Heart right ventricle (tissue), 16 donors: ENCODE results near the gene NPAS4. TPM values are rescaled to one million over a fixed set of nuclear protein-coding genes. Genes with fewer than 3 reads are reported as not detected.
"Not testable (repeated sequence)": the region's sequence is repeated elsewhere in the genome, so short reads cannot be mapped to it uniquely, and the experiment has no call there.

ENCODE experiments used
- ATAC-seq, 8 donors: fragments of 200-7000 bp; cut with Tn5 transposase; one replicate each; pipeline ENCODE4 v1.9.1; 2020; ENCODE audit warnings: mild to moderate bottlenecking in 8 of 8, moderate library complexity in 8 of 8, moderate number of reproducible peaks in 1 of 8
- DNase-seq, 2 donors: peaks; one replicate each; pipeline ENCODE4 v3.0.0-alpha.2; 2020
- H3K27ac ChIP-seq, 10 donors: fragments of 200-600 bp; sonication (generic) in 2 of 10; one replicate each; pipeline versions ENCODE4 v1.5.0 to v1.8.0; 2020 to 2022; ENCODE audit warnings: mild to moderate bottlenecking in 3 of 10
- H3K27me3 ChIP-seq, 7 donors: fragments of 200-600 bp; one replicate each; pipeline ENCODE4 v1.8.0; 2021 to 2022; ENCODE audit warnings: mild to moderate bottlenecking in 2 of 7
- H3K36me3 ChIP-seq, 9 donors: fragments of 200-600 bp; sonication (generic) in 1 of 9; one replicate each; pipeline versions ENCODE4 v1.5.0 to v1.8.0; 2020 to 2022; ENCODE audit warnings: mild to moderate bottlenecking in 2 of 9
- H3K4me1 ChIP-seq, 9 donors: fragments of 200-600 bp; sonication (generic) in 1 of 9; one replicate each; pipeline versions ENCODE4 v1.5.0 to v1.8.0; 2020 to 2022; ENCODE audit warnings: mild to moderate bottlenecking in 4 of 9
- H3K4me3 ChIP-seq, 10 donors: fragments of 200-600 bp; sonication (generic) in 2 of 10; one replicate each; pipeline versions ENCODE4 v1.5.0 to v1.8.0; 2020 to 2022; ENCODE audit warnings: mild to moderate bottlenecking in 7 of 10, moderate library complexity in 2 of 10
- H3K9me3 ChIP-seq, 11 donors: fragments of 200-600 bp in 10 of 11; sonication (generic) in 2 of 11; one replicate each; pipeline versions ENCODE4 v1.5.0 to v1.8.0; 2013 to 2022; ENCODE audit warnings: mild to moderate bottlenecking in 2 of 11, control low read depth in 1 of 11, moderate library complexity in 1 of 11
- WGBS, 2 donors: extraction: QIAGEN DNeasy Blood & Tissue Kit; methylation state at CpG; one replicate each; pipeline ENCODE4 v1.1.7; 2013; ENCODE audit warnings: inconsistent platforms in 1 of 2; 5-methylcytosine and 5-hydroxymethylcytosine counted together
- intact Hi-C, 10 donors: fragments of 100-400 bp; cut with DNase I; formaldehyde crosslinking; loops; one replicate each; pipeline versions ENCODE4 v1.11.1 to v1.14.2; 2022
- long read RNA-seq, 3 donors: library from polyadenylated mRNA; unstranded; transcript quantifications; one replicate each; pipeline ENCODE4 v2.0.0, GENCODE V29; 2020 to 2021
- polyA plus RNA-seq, 2 donors: library from polyadenylated mRNA; stranded (reverse); fragments of 200-250 nt; gene quantifications; one replicate each; pipeline ENCODE4 v1.2.3, GENCODE V29; 2013
- total RNA-seq, 10 donors: library from RNA; stranded (reverse); fragmentation: NEBNext Ultra II Directional in 3 of 10; extraction: Animal tissue kit (Norgen Biotek cat#: 25700) in 3 of 10; gene quantifications; one replicate each; pipeline versions ENCODE4 v1.2.1 to v1.2.4, GENCODE V29; 2021 to 2023
- TF ChIP-seq, protein P1 (sequence below), 9 donors: fragments of 200-600 bp; sonication (generic) in 2 of 9; IDR thresholded peaks; one replicate each; pipeline versions ENCODE4 v1.5.0 to v1.8.0; 2021 to 2022; ENCODE audit warnings: antibody characterized with exemption in 9 of 9, mild to moderate bottlenecking in 5 of 9, moderate library complexity in 1 of 9
- donor health status: Arrhythmogenic right ventricular cardiomyopathy.
- donor health status: ischemic (EF 13 %, LVEDD 7.1; RV severe dilation, severe dysfunction).
- donor health status: healthy with polysubstance abuse.
- donor health status: DM: no; HTN: yes; CAD: no.
- donor health status: DM: no; HTN: no; CAD: no.
- donor health status: ischemic (EF 25% LVEDD 6.9; RV normal size, moderate dysfunction).
- donor health status: ischemic (EF 25% LVEDD 5.7; RV mildly dilated, moderate dysfunction).
- donor health status: healthy.
- donor health status: DM: yes; HTN: yes; CAD: no.
- donor health status: Ischemic cardiomyopathy.
- donor health status: ischemic (EF 35%, LVEDD 5.7; RV mildly dilated, moderate dysfunction).
- donor health status: nonischemic (EF 11% LVEDD 7.7; RV severe dilation, severe dysfunction).
- donor health status: DM: yes; HTN: yes; CAD: no.
- donor health status: PGD.
- donor health status: ischemic (EF 29% LVEDD 5.4; RV normal size, mild dysfunction).
- donor health status: nonischemic (EF 23%, LVEDD 6.1; RV moderate dilation, normal function).

NPAS4 gene
- total RNA-seq (not detected), polyA plus RNA-seq (under 1 TPM in 1 of 2 donors, not detected in 1; 0.04 TPM)
- long read RNA-seq, donor 1 = 0 reads
- long read RNA-seq, donor 2 = 0 reads
- long read RNA-seq, donor 3 = 0 reads

DNA sequence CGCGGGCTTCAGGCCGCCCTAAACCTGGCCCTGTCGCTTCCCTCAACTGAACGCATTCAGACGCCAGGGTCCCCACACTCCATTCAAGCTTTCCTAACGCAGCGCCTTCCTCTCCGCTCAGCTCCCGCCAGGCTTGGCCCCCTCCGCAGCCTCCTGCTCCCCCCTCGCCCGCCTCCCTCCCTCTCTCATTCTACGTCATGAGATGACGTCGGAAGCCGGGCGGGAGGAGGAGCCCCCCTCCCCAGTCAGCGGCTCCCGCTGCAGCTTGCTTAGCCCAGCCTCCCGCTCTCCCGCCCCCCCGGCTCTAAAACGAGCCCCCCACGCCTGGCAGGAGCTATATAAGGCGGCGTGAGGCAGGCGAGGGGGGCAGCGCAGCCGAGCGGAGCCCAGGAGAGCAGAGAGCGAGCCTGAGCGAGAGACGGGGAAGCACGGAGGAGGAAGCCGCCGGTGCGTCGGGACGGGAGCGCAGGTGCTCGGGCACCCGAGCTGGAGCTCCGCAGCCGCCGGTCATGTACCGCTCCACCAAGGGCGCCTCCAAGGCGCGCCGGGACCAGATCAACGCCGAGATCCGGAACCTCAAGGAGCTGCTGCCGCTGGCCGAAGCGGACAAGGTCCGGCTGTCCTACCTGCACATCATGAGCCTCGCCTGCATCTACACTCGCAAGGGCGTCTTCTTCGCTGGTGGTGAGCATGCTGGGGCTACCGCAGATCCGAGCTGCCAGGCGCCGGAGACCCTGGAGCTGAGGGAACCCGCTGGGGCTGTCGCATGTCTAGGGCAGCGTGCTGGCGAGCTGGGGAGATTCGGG, at the start of gene NPAS4:
TSS of gene NPAS4 (plus strand) at position 365 of the 806 bp plus-strand sequence. CDS start at position 510, 145 bp downstream.
- no peak for DNase-seq
- intact Hi-C loops = no loop called here
- peaks cover 0 to 7% (median 0%) of the 10 kb centered on the region in 11 donors for H3K9me3 ChIP-seq
- H3K27ac ChIP-seq = peak within 1 kb of the TSS in 1 of 10 donors; percentile 26
- peaks cover 0 to 37% (median 10%) of the 10 kb centered on the region in 7 donors for H3K27me3 ChIP-seq
- TF ChIP-seq, protein P1, sequence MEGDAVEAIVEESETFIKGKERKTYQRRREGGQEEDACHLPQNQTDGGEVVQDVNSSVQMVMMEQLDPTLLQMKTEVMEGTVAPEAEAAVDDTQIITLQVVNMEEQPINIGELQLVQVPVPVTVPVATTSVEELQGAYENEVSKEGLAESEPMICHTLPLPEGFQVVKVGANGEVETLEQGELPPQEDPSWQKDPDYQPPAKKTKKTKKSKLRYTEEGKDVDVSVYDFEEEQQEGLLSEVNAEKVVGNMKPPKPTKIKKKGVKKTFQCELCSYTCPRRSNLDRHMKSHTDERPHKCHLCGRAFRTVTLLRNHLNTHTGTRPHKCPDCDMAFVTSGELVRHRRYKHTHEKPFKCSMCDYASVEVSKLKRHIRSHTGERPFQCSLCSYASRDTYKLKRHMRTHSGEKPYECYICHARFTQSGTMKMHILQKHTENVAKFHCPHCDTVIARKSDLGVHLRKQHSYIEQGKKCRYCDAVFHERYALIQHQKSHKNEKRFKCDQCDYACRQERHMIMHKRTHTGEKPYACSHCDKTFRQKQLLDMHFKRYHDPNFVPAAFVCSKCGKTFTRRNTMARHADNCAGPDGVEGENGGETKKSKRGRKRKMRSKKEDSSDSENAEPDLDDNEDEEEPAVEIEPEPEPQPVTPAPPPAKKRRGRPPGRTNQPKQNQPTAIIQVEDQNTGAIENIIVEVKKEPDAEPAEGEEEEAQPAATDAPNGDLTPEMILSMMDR (IDR thresholded peaks at IDR 0.05) = no peak
- H3K4me1 ChIP-seq = peaks cover 0 to 51% (median 30%) of the 10 kb centered on the region in 9 donors
- WGBS, 2 donors = 8 to 10% methylated on average over 69 to 71 of the region's 71 CpGs
- ATAC-seq = no peak
- no peak within 1 kb of the TSS for H3K4me3 ChIP-seq
- no peaks in the 10 kb centered on the region for H3K36me3 ChIP-seq

DNA sequence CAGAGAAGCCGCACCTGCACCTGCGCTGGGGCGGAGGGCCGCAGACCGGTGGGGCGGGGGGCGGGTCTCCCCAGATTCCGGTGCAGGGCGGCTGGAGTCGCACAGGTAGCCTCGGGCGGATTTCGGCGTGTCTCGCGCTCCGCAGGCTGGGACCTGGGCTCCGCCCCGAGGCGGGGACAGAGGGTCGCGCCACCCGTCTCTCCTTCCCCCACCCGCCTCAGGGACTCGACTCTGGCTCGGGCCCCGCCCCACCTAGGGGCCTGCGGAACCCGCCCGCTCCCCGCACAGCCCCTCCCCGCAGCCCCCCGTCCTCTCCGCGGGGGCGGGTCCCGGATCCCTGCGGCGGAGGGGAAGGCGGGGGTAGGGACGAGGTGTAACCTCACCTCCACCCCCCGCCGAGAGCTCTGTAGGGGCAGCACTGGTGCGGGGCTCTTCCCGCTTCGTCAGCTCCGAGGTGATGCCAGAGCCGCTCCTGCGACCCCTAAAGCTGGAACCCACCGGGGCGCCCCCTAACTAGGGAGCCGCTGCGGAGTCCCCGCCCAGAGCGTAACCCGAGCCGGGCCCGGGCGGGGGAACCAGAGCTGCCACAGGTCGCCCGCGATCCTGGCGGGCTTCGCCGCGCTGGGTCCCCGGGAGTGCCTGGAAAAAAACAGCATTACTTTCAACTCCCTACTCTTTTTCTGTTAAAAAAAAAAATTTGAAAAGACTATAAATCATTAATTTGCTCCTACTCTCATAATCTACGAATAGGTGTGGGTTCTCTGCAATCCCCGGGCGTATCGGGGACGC, 49.0 kb upstream of the NPAS4 start, which contains the start of gene SLC29A2:
TSS of gene SLC29A2 (minus strand) at position 134 of the 789 bp plus-strand sequence. CDS start 169 bp downstream, outside the sequence.
- peak; percentile 72 to 86 (median 78) for ATAC-seq
- intact Hi-C loops = no loop called here
- H3K4me3 ChIP-seq = peak within 1 kb of the TSS; percentile 59 to 84 (median 78)
- H3K4me1 ChIP-seq = peaks cover 2 to 45% (median 20%) of the 10 kb centered on the region in 9 donors
- no peaks in the 10 kb centered on the region for H3K36me3 ChIP-seq
- DNase-seq = peak; percentile 54 to 77
- 0 to 1% methylated on average over 57 to 72 of the region's 72 CpGs for WGBS, 2 donors
- TF ChIP-seq, protein P1 (IDR thresholded peaks at IDR 0.05) = no peak
- H3K27ac ChIP-seq = peak within 1 kb of the TSS; percentile 79 to 90 (median 86)
- H3K27me3 ChIP-seq = peaks cover 0 to 39% (median 15%) of the 10 kb centered on the region in 7 donors
- no peaks in the 10 kb centered on the region for H3K9me3 ChIP-seq

- peak; percentile 23 to 81 (median 66) for ATAC-seq
- peak overlapping the region in 9 of 10 donors; percentile 79 to 90 (median 86) for H3K27ac ChIP-seq
- peak; percentile 24 to 61 for DNase-seq
Measured at GRCh38 chr11:66373265-66373664, 47.6 kb upstream of the NPAS4 start.

GRCh38 chr11:66373690-66374287, 47.0 kb upstream of the NPAS4 start:
- not testable (repeated sequence) for ATAC-seq, H3K4me3 ChIP-seq, H3K36me3 ChIP-seq, DNase-seq, H3K9me3 ChIP-seq
- H3K4me1 ChIP-seq = peaks cover 2 to 45% (median 20%) of the 10 kb centered on the region in 9 donors
- WGBS, 2 donors = 59 to 72% methylated on average over 9 of the region's 9 CpGs
- peak overlapping the region in 9 of 10 donors; percentile 10 to 90 (median 85) for H3K27ac ChIP-seq
- intact Hi-C loops = loop anchor here in 1 of 10 donors (1.0 kb wide), 1 partner anchor 61 kb away; no protein-coding TSS in a partner anchor
- peaks cover 0 to 39% (median 15%) of the 10 kb centered on the region in 7 donors for H3K27me3 ChIP-seq

More at GRCh38 chr11:66373265-66373664, 47.6 kb upstream of the NPAS4 start:
- H3K36me3 ChIP-seq = no peaks in the 10 kb centered on the region
- H3K27me3 ChIP-seq = peaks cover 0 to 39% (median 15%) of the 10 kb centered on the region in 7 donors
- H3K4me3 ChIP-seq = no peak overlapping the region
- TF ChIP-seq, protein P1 (IDR thresholded peaks at IDR 0.05) = no peak
- no peaks in the 10 kb centered on the region for H3K9me3 ChIP-seq
- 46 to 49% methylated on average over 5 of the region's 5 CpGs for WGBS, 2 donors
- H3K4me1 ChIP-seq = peaks cover 2 to 45% (median 20%) of the 10 kb centered on the region in 9 donors
- intact Hi-C loops = loop anchor here in 1 of 10 donors (1.0 kb wide), 1 partner anchor 61 kb away; no protein-coding TSS in a partner anchor

- 20 to 22% methylated on average over 7 of the region's 7 CpGs for WGBS, 2 donors
- not testable (repeated sequence) for H3K4me3 ChIP-seq, H3K27ac ChIP-seq, H3K9me3 ChIP-seq, ATAC-seq, H3K4me1 ChIP-seq, H3K27me3 ChIP-seq, H3K36me3 ChIP-seq, DNase-seq
- intact Hi-C loops = loop anchor here in 2 of 10 donors (10.0 kb wide), 2 partner anchors 65 to 75 kb away; partner anchors contain the start of gene CD248 (in 1 of the 2)
Measured at GRCh38 chr11:66380264-66380663, 40.6 kb upstream of the NPAS4 start.

DNA sequence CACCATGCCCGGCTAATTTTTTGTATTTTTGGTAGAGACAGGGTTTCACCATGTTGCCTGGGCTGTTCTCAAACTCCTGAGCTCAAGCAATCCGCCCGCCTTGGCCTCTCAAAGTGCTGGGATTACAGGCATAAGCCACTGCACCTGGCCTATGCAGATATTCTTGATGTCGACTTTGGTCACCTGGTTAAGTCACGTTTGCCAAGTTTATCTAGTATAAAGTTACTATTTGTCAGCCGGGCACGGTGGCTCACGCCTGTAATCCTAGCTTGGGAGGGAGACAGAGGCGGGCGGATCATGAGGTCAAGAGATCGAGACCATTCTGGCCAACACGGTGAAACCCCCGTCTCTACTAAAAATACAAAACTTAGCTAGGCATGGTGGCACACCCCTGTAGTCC, 36.5 kb upstream of the NPAS4 start:
- H3K27me3 ChIP-seq, H3K9me3 ChIP-seq, ATAC-seq, H3K4me3 ChIP-seq, H3K36me3 ChIP-seq, DNase-seq, H3K27ac ChIP-seq: not testable (repeated sequence)
- H3K4me1 ChIP-seq = peaks cover 0 to 14% (median 8%) of the 10 kb centered on the region in 9 donors
- WGBS, 2 donors = 85 to 87% methylated on average over 13 of the region's 13 CpGs
- intact Hi-C loops = loop anchor here in 2 of 10 donors (10.0 kb wide), 2 partner anchors 70 to 80 kb away; partner anchors contain the start of gene CD248 (in 1 of the 2)
